Measurements from ENCODE around the gene ANKRD40.

Gene ANKRD40

DNA sequence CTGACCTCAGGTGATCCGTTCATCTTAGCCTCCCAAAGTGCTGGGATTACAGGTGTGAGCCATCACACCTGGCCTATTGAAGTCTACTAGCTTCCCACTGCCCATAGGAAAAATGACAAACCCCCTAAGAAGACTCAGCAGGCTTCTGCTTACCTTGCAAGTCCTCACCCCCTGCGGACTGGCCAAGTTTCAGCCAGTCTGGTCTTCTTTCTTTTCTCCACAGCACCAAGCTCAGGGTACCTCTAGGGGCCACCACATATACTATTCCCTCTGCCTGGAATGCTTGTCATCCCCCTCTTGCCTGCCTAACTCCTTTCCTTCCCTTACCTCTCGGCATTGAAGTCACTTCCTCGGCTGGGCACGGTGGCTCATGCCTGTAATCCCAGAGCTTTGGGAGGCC, 41.9 kb downstream of the ANKRD40 start:
- no peaks in the 10 kb centered on the region for H3K9me3 ChIP-seq (ENCODE audit: insufficient read depth, low read length)
- no peak for DNase-seq (ENCODE audit: low read depth, low spot score)
- TF ChIP-seq SUZ12 (IDR thresholded peaks at IDR 0.05; ENCODE audit: extremely low read depth, insufficient read depth, insufficient read length) (no peak), ZNF274 (IDR thresholded peaks at IDR 0.05; ENCODE audit: low read depth, low read length) (no peak), YY1 (IDR thresholded peaks at IDR 0.05; ENCODE audit: insufficient read depth, insufficient read length) (no peak)
- H3K4me3 ChIP-seq (ENCODE audit: insufficient read length, low read depth): no peak overlapping the region
- no peak overlapping the region for H3K9ac ChIP-seq (ENCODE audit: insufficient read length, low read depth)
- H3K4me1 ChIP-seq (ENCODE audit: insufficient read depth, insufficient read length): peaks cover 35% of the 10 kb centered on the region
- H3K36me3 ChIP-seq (ENCODE audit: insufficient read depth, insufficient read length, low read length): no peaks in the 10 kb centered on the region
- H3K27me3 ChIP-seq (ENCODE audit: insufficient read depth, insufficient read length): no peaks in the 10 kb centered on the region

GRCh38 chr17:50664788-50665458, 42.8 kb downstream of the ANKRD40 start:
- Histone ChIP-seq H3K4me3 (ENCODE audit: insufficient read length, low read depth) (no peak overlapping the region), H3K36me3 (ENCODE audit: insufficient read depth, insufficient read length, low read length) (no peaks in the 10 kb centered on the region), H3K27me3 (ENCODE audit: insufficient read depth, insufficient read length) (no peaks in the 10 kb centered on the region), H3K9me3 (ENCODE audit: insufficient read depth, low read length) (no peaks in the 10 kb centered on the region), H3K9ac (ENCODE audit: insufficient read length, low read depth) (no peak overlapping the region), H3K4me1 (ENCODE audit: insufficient read depth, insufficient read length) (peaks cover 44% of the 10 kb centered on the region)
- no peak for DNase-seq (ENCODE audit: low read depth, low spot score)
- TF ChIP-seq SUZ12 (IDR thresholded peaks at IDR 0.05; ENCODE audit: extremely low read depth, insufficient read depth, insufficient read length) (no peak), YY1 (IDR thresholded peaks at IDR 0.05; ENCODE audit: insufficient read depth, insufficient read length) (no peak), ZNF274 (IDR thresholded peaks at IDR 0.05; ENCODE audit: low read depth, low read length) (no peak)

GRCh38 chr17:50663812-50664374, 43.8 kb downstream of the ANKRD40 start:
- Histone ChIP-seq H3K36me3 (ENCODE audit: insufficient read depth, insufficient read length, low read length) (no peaks in the 10 kb centered on the region), H3K9me3 (ENCODE audit: insufficient read depth, low read length) (no peaks in the 10 kb centered on the region), H3K9ac (ENCODE audit: insufficient read length, low read depth) (no peak overlapping the region), H3K27me3 (ENCODE audit: insufficient read depth, insufficient read length) (no peaks in the 10 kb centered on the region), H3K4me3 (ENCODE audit: insufficient read length, low read depth) (no peak overlapping the region), H3K4me1 (ENCODE audit: insufficient read depth, insufficient read length) (peaks cover 46% of the 10 kb centered on the region)
- no peak for DNase-seq (ENCODE audit: low read depth, low spot score)
- no peak for TF ChIP-seq ZNF274 (IDR thresholded peaks at IDR 0.05; ENCODE audit: low read depth, low read length)
- no peak for TF ChIP-seq YY1 (IDR thresholded peaks at IDR 0.05; ENCODE audit: insufficient read depth, insufficient read length)
- no peak for TF ChIP-seq SUZ12 (IDR thresholded peaks at IDR 0.05; ENCODE audit: extremely low read depth, insufficient read depth, insufficient read length)

DNA sequence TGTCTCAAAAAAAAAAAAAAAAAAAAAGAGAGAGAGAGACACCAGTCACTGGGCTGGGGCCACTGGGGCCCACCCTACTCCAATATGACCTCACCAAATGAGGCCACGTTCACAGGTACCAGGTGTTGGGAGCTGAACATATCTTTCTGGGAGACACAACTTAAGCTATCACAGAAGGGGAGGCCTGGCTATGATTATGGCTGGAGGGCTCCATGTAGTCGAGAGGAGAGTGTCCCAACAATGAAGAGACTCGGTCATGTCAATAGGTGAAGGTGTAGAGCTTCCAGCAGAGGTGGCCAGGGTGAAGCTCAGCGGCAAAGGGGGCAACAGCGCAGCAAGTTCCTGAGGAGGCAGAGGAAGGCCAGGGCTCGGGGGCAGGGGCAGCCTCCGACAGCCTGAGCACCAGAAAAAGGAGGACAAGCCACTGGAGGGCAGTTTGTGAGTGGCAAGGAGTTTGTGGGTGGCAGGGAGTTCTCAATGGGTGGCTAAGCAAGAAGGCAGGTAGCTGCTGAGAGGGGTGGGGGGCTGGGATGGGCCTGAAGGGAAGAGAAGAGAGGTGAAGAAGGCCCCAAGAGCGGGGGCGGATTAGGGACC, 45.0 kb downstream of the ANKRD40 start:
- Histone ChIP-seq H3K27me3 (ENCODE audit: insufficient read depth, insufficient read length) (no peaks in the 10 kb centered on the region), H3K36me3 (ENCODE audit: insufficient read depth, insufficient read length, low read length) (no peaks in the 10 kb centered on the region), H3K9ac (ENCODE audit: insufficient read length, low read depth) (no peak overlapping the region), H3K9me3 (ENCODE audit: insufficient read depth, low read length) (no peaks in the 10 kb centered on the region), H3K4me3 (ENCODE audit: insufficient read length, low read depth) (no peak overlapping the region), H3K4me1 (ENCODE audit: insufficient read depth, insufficient read length) (peaks cover 42% of the 10 kb centered on the region)
- TF ChIP-seq ZNF274 (IDR thresholded peaks at IDR 0.05; ENCODE audit: low read depth, low read length) (no peak), YY1 (IDR thresholded peaks at IDR 0.05; ENCODE audit: insufficient read depth, insufficient read length) (no peak), SUZ12 (IDR thresholded peaks at IDR 0.05; ENCODE audit: extremely low read depth, insufficient read depth, insufficient read length) (no peak)
- DNase-seq (ENCODE audit: low read depth, low spot score): no peak

GRCh38 chr17:50661795-50662391, 45.8 kb downstream of the ANKRD40 start:
- H3K9ac ChIP-seq (ENCODE audit: insufficient read length, low read depth): no peak overlapping the region
- H3K9me3 ChIP-seq (ENCODE audit: insufficient read depth, low read length): no peaks in the 10 kb centered on the region
- no peak overlapping the region for H3K4me3 ChIP-seq (ENCODE audit: insufficient read length, low read depth)
- H3K4me1 ChIP-seq (ENCODE audit: insufficient read depth, insufficient read length): peaks cover 37% of the 10 kb centered on the region
- DNase-seq (ENCODE audit: low read depth, low spot score): no peak
- no peak for TF ChIP-seq SUZ12 (IDR thresholded peaks at IDR 0.05; ENCODE audit: extremely low read depth, insufficient read depth, insufficient read length)
- no peaks in the 10 kb centered on the region for H3K27me3 ChIP-seq (ENCODE audit: insufficient read depth, insufficient read length)
- H3K36me3 ChIP-seq (ENCODE audit: insufficient read depth, insufficient read length, low read length): no peaks in the 10 kb centered on the region

- no peak for TF ChIP-seq SUZ12 (IDR thresholded peaks at IDR 0.05; ENCODE audit: extremely low read depth, insufficient read depth, insufficient read length)
- no peak for TF ChIP-seq YY1 (IDR thresholded peaks at IDR 0.05; ENCODE audit: insufficient read depth, insufficient read length)
- TF ChIP-seq ZNF274 (IDR thresholded peaks at IDR 0.05; ENCODE audit: low read depth, low read length): no peak
- Histone ChIP-seq H3K4me3 (ENCODE audit: insufficient read length, low read depth) (no peak overlapping the region), H3K9me3 (ENCODE audit: insufficient read depth, low read length) (no peaks in the 10 kb centered on the region), H3K4me1 (ENCODE audit: insufficient read depth, insufficient read length) (peaks cover 41% of the 10 kb centered on the region), H3K36me3 (ENCODE audit: insufficient read depth, insufficient read length, low read length) (no peaks in the 10 kb centered on the region), H3K9ac (ENCODE audit: insufficient read length, low read depth) (no peak overlapping the region), H3K27me3 (ENCODE audit: insufficient read depth, insufficient read length) (no peaks in the 10 kb centered on the region)
- DNase-seq (ENCODE audit: low read depth, low spot score): no peak
Observed at GRCh38 chr17:50661348-50661747, 46.4 kb downstream of the ANKRD40 start.

- Histone ChIP-seq H3K36me3 (ENCODE audit: insufficient read depth, insufficient read length, low read length) (no peaks in the 10 kb centered on the region), H3K4me1 (ENCODE audit: insufficient read depth, insufficient read length) (peaks cover 41% of the 10 kb centered on the region), H3K9ac (ENCODE audit: insufficient read length, low read depth) (peak overlapping the region; percentile 0), H3K9me3 (ENCODE audit: insufficient read depth, low read length) (no peaks in the 10 kb centered on the region), H3K27me3 (ENCODE audit: insufficient read depth, insufficient read length) (no peaks in the 10 kb centered on the region), H3K4me3 (ENCODE audit: insufficient read length, low read depth) (no peak overlapping the region)
- TF ChIP-seq SUZ12 (IDR thresholded peaks at IDR 0.05; ENCODE audit: extremely low read depth, insufficient read depth, insufficient read length) (no peak), YY1 (IDR thresholded peaks at IDR 0.05; ENCODE audit: insufficient read depth, insufficient read length) (no peak), ZNF274 (IDR thresholded peaks at IDR 0.05; ENCODE audit: low read depth, low read length) (no peak)
- DNase-seq (ENCODE audit: low read depth, low spot score): no peak
Observed at GRCh38 chr17:50660887-50661345, 46.8 kb downstream of the ANKRD40 start.
